Endothelial cell of umbilical vein (primary cell): ENCODE data around the gene PHC2. TPM values are rescaled to one million over a fixed set of nuclear protein-coding genes. Genes with fewer than 3 reads are reported as not detected.

ENCODE experiments used
- BruUV-seq: library from RNA; stranded (reverse); fragments of 400-500 nt; replicated peaks from 2 replicates; lab custom pipeline; 2021; lab: Mats Ljungman, UMichigan
- CTCF ChIA-PET: fragments of 300-600, 350-600 bp; sonication (Branson Sonifier 250); formaldehyde crosslinking; loops from one replicate; lab custom pipeline; 2021; ENCODE audit warnings: antibody characterized with exemption, inconsistent platforms; lab: Charles Lee
- POLR2A ChIA-PET: fragments of 300-600, 350-600 bp; sonication (Branson Sonifier 250); formaldehyde crosslinking; loops from one replicate; lab custom pipeline; 2021; ENCODE audit warnings: antibody characterized with exemption, inconsistent platforms; lab: Charles Lee
- DNase-seq: peaks from one replicate; pipeline ENCODE4 v3.0.0-alpha.2; 2011; ENCODE audit warnings: low read depth, low spot score
- FAIRE-seq: peaks from 2 replicates; lab custom pipeline; 2011; peaks lifted over from hg19 to GRCh38; lab: Jason Lieb, UNC
- H2AFZ ChIP-seq: 2 replicates; pipeline ENCODE4 v1.6.0; 2012; ENCODE audit warnings: low read depth, low read length, control low read depth, inconsistent platforms
- H3K27ac ChIP-seq: 2 replicates; pipeline ENCODE4 v1.5.1; 2011; ENCODE audit warnings: low read depth, mild to moderate bottlenecking, control low read depth, low read length, moderate library complexity; ENCODE audit not compliant: insufficient read depth
- H3K27me3 ChIP-seq, 2 experiments: 2 replicates each; pipeline versions ENCODE4 v1.6.0 to v1.6.1; 2011; ENCODE audit warnings: low read length in 2 of 2, mixed read lengths in 1 of 2; ENCODE audit not compliant: control insufficient read depth in 2 of 2, insufficient read depth in 2 of 2
- H3K36me3 ChIP-seq, 2 experiments: 2 replicates in 1 of 2; 3 replicates in 1 of 2; pipeline ENCODE4 v1.5.1; 2011; ENCODE audit warnings: low read length in 2 of 2, mild to moderate bottlenecking in 1 of 2, moderate library complexity in 1 of 2; ENCODE audit not compliant: control insufficient read depth in 2 of 2, insufficient read depth in 2 of 2; ENCODE audit errors: extremely low read depth in 1 of 2
- H3K4me1 ChIP-seq: 3 replicates; pipeline ENCODE4 v1.5.1; 2011; ENCODE audit warnings: mild to moderate bottlenecking, low read length; ENCODE audit not compliant: control insufficient read depth, insufficient read depth; ENCODE audit errors: extremely low read depth
- H3K4me2 ChIP-seq: 2 replicates; pipeline ENCODE4 v1.6.1; 2011; ENCODE audit warnings: low read length, control low read depth, mixed read lengths; ENCODE audit not compliant: insufficient read depth
- H3K4me3 ChIP-seq, 3 experiments: fragments of 200-600 bp in 1 of 3; sonication (generic), shearing (Covaris generic) in 1 of 3; replicated peaks in 1 of 3; 2 replicates each; pipeline ENCODE4 v1.5.1; 2011 to 2016; ENCODE audit warnings: control low read depth in 3 of 3, low read length in 3 of 3, mild to moderate bottlenecking in 2 of 3, inconsistent platforms in 1 of 3, low read depth in 1 of 3, moderate library complexity in 1 of 3; ENCODE audit not compliant: insufficient read depth in 1 of 3
- H3K79me2 ChIP-seq: 2 replicates; pipeline ENCODE4 v1.6.0; 2012; ENCODE audit warnings: low read length, inconsistent platforms; ENCODE audit not compliant: control insufficient read depth, insufficient read depth
- H3K9ac ChIP-seq: replicated peaks from 2 replicates; pipeline ENCODE3; 2011; ENCODE audit warnings: low read length, control low read depth; ENCODE audit not compliant: insufficient read depth; ENCODE audit errors: extremely low read depth
- H3K9me1 ChIP-seq: replicated peaks from 3 replicates; pipeline ENCODE4 v1.6.0; 2011; ENCODE audit warnings: mild to moderate bottlenecking, low read length; ENCODE audit not compliant: control insufficient read depth, insufficient read depth; ENCODE audit errors: extremely low read depth
- H3K9me3 ChIP-seq: replicated peaks from 2 replicates; pipeline ENCODE4 v1.5.1; 2012; ENCODE audit warnings: low read length, inconsistent platforms; ENCODE audit not compliant: control insufficient read depth, insufficient read depth
- H4K20me1 ChIP-seq: replicated peaks from 2 replicates; pipeline ENCODE3; 2011; ENCODE audit warnings: mild to moderate bottlenecking, low read length; ENCODE audit not compliant: control insufficient read depth, insufficient read depth; ENCODE audit errors: extremely low read depth
- EZH2 ChIP-seq: IDR thresholded peaks from 2 replicates; pipeline ENCODE4 v1.6.1; 2012; ENCODE audit warnings: borderline replicate concordance, low read depth, mild to moderate bottlenecking, moderate library complexity, low read length, inconsistent platforms; ENCODE audit not compliant: severe bottlenecking
- FOS ChIP-seq: IDR thresholded peaks from 2 replicates; pipeline ENCODE4 v1.6.1; 2011; ENCODE audit warnings: mild to moderate bottlenecking, low read length, moderate library complexity, borderline replicate concordance; ENCODE audit not compliant: insufficient read depth
- GATA2 ChIP-seq: IDR thresholded peaks from 2 replicates; pipeline ENCODE4 v1.7.0; 2011; ENCODE audit warnings: low read depth, mild to moderate bottlenecking, moderate library complexity, mixed read lengths, low read length; ENCODE audit not compliant: insufficient read length, insufficient read depth
- JUN ChIP-seq: IDR thresholded peaks from 2 replicates; pipeline ENCODE4 v1.6.1; 2011; ENCODE audit warnings: borderline replicate concordance, low read depth; ENCODE audit not compliant: insufficient read length, insufficient read depth
- MAX ChIP-seq: IDR thresholded peaks from 2 replicates; pipeline ENCODE4 v1.6.1; 2011; ENCODE audit not compliant: insufficient read depth, insufficient read length
- MYC ChIP-seq: IDR thresholded peaks from one replicate; pipeline ENCODE4 v1.6.1; 2011; ENCODE audit warnings: mild to moderate bottlenecking, low read depth, low read length
- POLR2A ChIP-seq: IDR thresholded peaks from 2 replicates; pipeline ENCODE4 v1.6.1; 2012; ENCODE audit warnings: low read depth, mild to moderate bottlenecking, control low read depth, low read length
- POLR2AphosphoS5 ChIP-seq: IDR thresholded peaks from 2 replicates; pipeline ENCODE4 v1.6.1; 2012; ENCODE audit warnings: low read depth, mild to moderate bottlenecking, control low read depth, low read length, moderate library complexity; ENCODE audit not compliant: insufficient read depth
- dilution Hi-C: fragments of 300-500 bp; cut with MboI; formaldehyde crosslinking; loops from one replicate; pipeline ENCODE4 v1.15.0; 2019; ENCODE audit warnings: low sequenced_read_pairs; ENCODE audit not compliant: extremely low pct_ligation_motif_present
- intact Hi-C: fragments of 100-400 bp; cut with micrococcal nuclease; formaldehyde crosslinking; loops from one replicate; pipeline ENCODE4 v1.10.0; 2022
- polyA plus RNA-seq, 4 experiments: library from polyadenylated mRNA; depleted of rRNA in 3 of 4; stranded (reverse) in 3 of 4; unstranded in 1 of 4; fragments of >200 nt; gene quantifications; 2 replicates each; pipeline versions ENCODE4 v1.2.1 to v1.2.3, GENCODE V29; 2011 to 2012; ENCODE audit warnings: missing spikeins in 1 of 4
- total RNA-seq: library from RNA; stranded (reverse); gene quantifications from 2 replicates; pipeline ENCODE4 v1.2.3, GENCODE V29; 2021
- TF ChIP-seq, protein P1 (sequence below), 2 donors: IDR thresholded peaks; 1 replicate in 1 of 2; 2 replicates in 1 of 2; pipeline ENCODE4 v1.5.1; 2011; ENCODE audit warnings: low read length in 2 of 2, mild to moderate bottlenecking in 2 of 2, moderate library complexity in 2 of 2, control low read depth in 1 of 2, inconsistent platforms in 1 of 2, low read depth in 1 of 2; ENCODE audit not compliant: insufficient read depth in 1 of 2; ENCODE audit errors: extremely low read depth in 1 of 2

Gene PHC2
- total and polyA plus RNA-seq, 2 donors (not counting 3 experiments of a cell fraction or from before 2014, with no cell fraction given) = 65.6 to 79.0 TPM

DNA sequence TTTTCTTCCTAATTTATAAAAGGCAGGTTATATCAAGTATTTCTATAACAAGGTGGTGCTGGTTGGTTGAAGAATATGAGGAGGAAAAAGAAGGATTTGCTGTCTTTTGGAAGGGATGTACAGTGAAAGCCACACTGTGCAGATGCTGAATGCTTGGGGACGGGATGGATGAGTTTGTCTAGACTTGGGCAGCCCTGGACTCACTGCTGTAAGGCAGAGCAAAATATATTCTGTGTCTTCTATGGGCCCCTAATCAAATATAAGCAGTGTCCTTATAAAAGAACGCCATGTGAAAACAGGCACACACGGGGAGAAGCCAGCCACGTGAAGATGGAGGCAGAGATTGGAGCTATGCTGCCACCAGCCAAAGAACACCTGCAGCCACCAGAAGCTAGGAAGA is 47.4 kb downstream of the PHC2 start:
- dilution Hi-C loops (no loop called here), intact Hi-C loops (no loop called here)
- no TSS peak for BruUV-seq
- H3K79me2 ChIP-seq = no peaks in the 10 kb centered on the region
- H3K9me3 ChIP-seq = no peaks in the 10 kb centered on the region
- POLR2A ChIA-PET = no interaction called here
- no peak overlapping the region for H3K9ac ChIP-seq
- no peaks in the 10 kb centered on the region for H3K27me3 ChIP-seq
- no peaks in the 10 kb centered on the region for H3K9me1 ChIP-seq
- H3K36me3 ChIP-seq = no peaks in the 10 kb centered on the region
- H4K20me1 ChIP-seq = no peaks in the 10 kb centered on the region
- no peak overlapping the region for H3K27ac ChIP-seq
- no peak overlapping the region for H2AFZ ChIP-seq
- DNase-seq = no peak
- no peak for TF ChIP-seq FOS
- TF ChIP-seq POLR2A = no peak
- TF ChIP-seq MAX = no peak
- TF ChIP-seq MYC = no peak
- TF ChIP-seq EZH2 = no peak
- H3K4me2 ChIP-seq = no peak overlapping the region
- CTCF ChIA-PET = interaction anchor here (0.9 kb wide), 1 partner anchor 256 kb away, joined by 3 read pairs; no protein-coding TSS in a partner anchor
- no peaks in the 10 kb centered on the region for H3K4me1 ChIP-seq
- H3K4me3 ChIP-seq = no peak overlapping the region
- FAIRE-seq = no peak

DNA sequence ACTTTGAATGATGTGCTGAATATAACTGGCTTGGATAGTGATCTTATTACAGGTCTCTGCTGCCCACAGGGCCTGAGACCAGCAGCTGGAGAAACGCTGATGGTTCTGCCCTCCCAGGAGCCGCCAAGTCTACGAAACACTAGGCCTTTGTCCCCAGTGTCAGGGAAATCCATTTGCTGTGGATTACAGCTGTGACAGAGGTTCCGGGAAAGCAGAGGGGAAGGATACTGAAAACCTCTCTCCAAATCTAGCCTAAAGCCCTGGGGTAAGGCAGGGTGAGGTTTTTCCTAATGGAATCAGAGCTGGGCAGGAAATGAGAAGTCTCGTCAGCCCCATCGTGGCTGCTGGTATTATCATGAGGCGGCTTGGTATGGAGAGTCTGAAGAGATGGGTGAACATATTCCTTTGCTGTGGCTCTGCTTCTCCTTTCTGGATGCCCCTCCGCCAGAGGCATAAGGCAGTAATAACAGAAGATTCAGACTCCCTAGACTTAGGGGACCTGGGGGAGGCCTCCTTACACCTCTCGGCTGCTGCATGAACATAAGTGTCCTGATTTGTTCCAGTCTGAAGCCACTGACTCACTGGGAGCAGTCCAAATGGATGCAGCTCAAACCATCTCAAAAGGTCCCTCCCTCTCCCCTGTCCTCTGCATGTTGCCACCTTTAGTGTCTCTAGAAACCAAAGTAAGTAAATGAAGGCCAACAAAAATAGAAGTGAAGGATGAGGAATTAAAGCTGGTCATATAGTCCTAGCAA is 48.1 kb downstream of the PHC2 start:
- no peak overlapping the region for H2AFZ ChIP-seq
- H4K20me1 ChIP-seq = no peaks in the 10 kb centered on the region
- DNase-seq = no peak
- CTCF ChIA-PET = no interaction called here
- FAIRE-seq = no peak
- POLR2A ChIA-PET = no interaction called here
- no peaks in the 10 kb centered on the region for H3K9me1 ChIP-seq
- H3K4me1 ChIP-seq = no peaks in the 10 kb centered on the region
- BruUV-seq = no TSS peak
- no peaks in the 10 kb centered on the region for H3K79me2 ChIP-seq
- H3K27ac ChIP-seq = no peak overlapping the region
- no peaks in the 10 kb centered on the region for H3K27me3 ChIP-seq
- no peak overlapping the region for H3K9ac ChIP-seq
- dilution Hi-C loops (no loop called here), intact Hi-C loops (no loop called here)
- no peak overlapping the region for H3K4me2 ChIP-seq
- no peak overlapping the region for H3K4me3 ChIP-seq
- H3K9me3 ChIP-seq = no peaks in the 10 kb centered on the region
- no peaks in the 10 kb centered on the region for H3K36me3 ChIP-seq
- TF ChIP-seq POLR2AphosphoS5 (no peak), POLR2A (no peak), FOS (no peak), JUN (no peak), GATA2 (no peak), MAX (no peak), MYC (no peak), EZH2 (no peak)
- TF ChIP-seq, protein P1, sequence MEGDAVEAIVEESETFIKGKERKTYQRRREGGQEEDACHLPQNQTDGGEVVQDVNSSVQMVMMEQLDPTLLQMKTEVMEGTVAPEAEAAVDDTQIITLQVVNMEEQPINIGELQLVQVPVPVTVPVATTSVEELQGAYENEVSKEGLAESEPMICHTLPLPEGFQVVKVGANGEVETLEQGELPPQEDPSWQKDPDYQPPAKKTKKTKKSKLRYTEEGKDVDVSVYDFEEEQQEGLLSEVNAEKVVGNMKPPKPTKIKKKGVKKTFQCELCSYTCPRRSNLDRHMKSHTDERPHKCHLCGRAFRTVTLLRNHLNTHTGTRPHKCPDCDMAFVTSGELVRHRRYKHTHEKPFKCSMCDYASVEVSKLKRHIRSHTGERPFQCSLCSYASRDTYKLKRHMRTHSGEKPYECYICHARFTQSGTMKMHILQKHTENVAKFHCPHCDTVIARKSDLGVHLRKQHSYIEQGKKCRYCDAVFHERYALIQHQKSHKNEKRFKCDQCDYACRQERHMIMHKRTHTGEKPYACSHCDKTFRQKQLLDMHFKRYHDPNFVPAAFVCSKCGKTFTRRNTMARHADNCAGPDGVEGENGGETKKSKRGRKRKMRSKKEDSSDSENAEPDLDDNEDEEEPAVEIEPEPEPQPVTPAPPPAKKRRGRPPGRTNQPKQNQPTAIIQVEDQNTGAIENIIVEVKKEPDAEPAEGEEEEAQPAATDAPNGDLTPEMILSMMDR (IDR thresholded peaks at IDR 0.05; ENCODE audit: extremely low read depth in 1 of 2, insufficient read depth in 1 of 2, low read depth in 1 of 2, low read length in 2 of 2) = no peak
